ENCODE results near the gene MLIP.

- TF ChIP-seq CTCF (conservative IDR thresholded peaks at IDR 0.05) (no peak), ZFX (IDR thresholded peaks at IDR 0.05) (no peak)
These were observed 3.7 kb downstream of the MLIP start for GRCh38 chr6:54114991-54115390.
